HG02981 (cell line): Measurements from ENCODE around the gene JRKL.
"Not testable (repeated sequence)": the region's sequence is repeated elsewhere in the genome, so short reads cannot be mapped to it uniquely, and the experiment has no call there.

Experiments used
- ATAC-seq: cut with Tn5 transposase; IDR thresholded peaks from one replicate; pipeline ENCODE4 v1.9.1; 2021; ENCODE audit warnings: mild to moderate bottlenecking, moderate library complexity; ENCODE audit not compliant: unreplicated experiment

JRKL gene

GRCh38 chr11:96393753-96394348 lies 4.0 kb downstream of the JRKL start:
- ATAC-seq, result no peak

DNA sequence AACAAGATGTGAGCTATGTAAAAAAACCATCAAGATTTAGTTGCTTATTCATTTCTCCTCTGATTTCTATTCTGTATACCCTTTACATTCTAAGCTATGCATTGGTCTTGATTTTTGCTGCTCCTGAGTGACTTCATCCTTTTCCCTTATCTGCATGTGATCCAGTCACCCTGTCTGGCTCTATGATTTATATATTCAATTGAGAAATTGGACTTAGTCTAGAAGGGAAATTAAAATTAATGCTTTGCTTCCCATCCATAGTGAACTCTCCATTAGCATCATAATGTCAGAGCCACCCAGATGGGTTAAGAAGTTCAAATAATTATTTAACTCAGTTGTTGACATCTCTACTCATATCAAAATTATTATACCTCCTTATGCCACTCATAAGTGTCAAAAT lies 5.0 kb downstream of the JRKL start:
- no peak for ATAC-seq

DNA sequence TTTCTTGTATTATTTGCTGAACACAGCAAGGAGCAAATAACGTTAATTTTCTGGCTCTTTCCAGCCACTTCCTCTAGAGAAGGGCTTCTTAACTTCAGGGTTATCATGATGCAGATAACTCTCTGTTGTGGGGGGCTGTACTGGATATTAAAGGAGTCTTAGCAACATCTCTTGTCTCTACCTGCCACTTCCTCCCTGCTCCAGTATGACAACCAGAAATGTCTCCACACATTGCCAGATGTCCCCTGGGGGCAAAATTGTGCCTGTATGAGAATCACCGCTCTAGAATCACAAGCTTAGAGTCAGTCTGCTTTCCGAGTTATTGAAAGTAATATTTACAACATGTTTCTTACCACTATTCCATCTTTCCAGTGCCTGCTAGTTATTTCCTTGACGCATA lies 6.8 kb downstream of the JRKL start:
- ATAC-seq, result no peak

DNA sequence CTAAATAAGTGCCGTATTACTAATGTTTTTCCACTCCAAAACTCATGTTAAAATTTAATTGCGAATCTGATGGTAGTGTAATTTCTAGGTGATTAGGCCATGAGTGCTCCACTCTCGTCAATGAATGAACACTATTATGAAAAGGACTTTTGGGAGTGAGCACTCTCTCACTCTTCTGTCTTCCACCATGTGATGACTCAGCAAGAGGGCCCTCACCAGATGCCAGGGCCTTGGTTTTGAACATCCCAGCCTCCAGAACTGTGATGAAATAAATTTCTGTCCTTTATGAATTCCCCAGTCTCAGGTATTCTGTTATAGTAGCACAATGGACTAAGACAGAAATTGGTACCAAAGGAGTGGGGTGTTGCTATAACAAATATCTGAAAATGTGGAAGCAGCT lies 8.1 kb downstream of the JRKL start:
- ATAC-seq, result no peak

DNA sequence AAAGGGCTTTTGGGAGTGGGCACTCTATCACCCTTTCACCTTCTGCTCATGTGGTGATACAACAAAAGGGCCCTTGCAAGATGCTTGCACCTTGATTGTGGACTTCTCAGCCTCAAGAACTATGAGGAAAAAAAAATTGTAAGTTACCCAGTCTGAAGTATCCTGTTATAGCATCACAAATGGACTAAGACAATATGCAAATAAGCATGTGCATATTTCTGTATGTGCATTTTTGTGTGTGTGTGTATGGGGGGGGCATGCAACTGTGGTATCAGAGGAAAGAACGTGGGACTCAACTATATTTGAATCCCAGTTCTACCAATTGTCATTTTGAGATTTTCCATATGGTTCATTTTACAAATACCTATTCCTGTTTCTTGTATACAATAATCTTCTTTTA lies 10.9 kb downstream of the JRKL start:
- no peak for ATAC-seq

GRCh38 chr11:96411412-96411811 lies 21.6 kb downstream of the JRKL start:
- not testable (repeated sequence) for ATAC-seq

DNA sequence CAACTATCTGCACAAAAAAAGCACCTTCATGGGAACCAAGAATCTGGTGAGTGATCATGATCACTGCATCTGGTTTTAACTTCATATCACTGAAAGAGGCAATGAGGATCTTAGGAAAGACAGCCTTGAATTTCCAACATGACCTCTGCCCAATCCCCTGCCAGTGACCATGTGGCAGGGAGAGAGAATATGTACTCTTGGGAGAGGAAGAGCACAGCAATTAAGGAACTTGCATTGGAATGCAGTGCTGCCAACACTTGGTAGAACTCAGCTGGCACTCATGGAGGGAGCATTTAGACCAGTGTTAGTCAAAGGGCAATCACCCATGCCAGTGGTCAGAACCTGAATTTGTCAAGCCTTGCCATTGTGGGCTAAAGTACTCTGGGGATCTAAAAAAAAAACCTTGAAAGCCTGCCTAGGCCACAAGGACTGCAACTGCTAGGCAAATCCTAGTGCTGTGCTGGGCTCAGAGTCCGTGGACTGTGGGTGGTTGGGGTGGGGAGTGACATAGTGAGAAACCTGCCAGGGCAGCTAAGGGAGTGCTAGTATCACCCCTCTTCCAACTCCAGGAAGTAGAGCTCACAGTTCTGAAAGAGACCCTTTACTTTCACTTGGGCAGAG lies 23.1 kb downstream of the JRKL start:
- ATAC-seq, result no peak

DNA sequence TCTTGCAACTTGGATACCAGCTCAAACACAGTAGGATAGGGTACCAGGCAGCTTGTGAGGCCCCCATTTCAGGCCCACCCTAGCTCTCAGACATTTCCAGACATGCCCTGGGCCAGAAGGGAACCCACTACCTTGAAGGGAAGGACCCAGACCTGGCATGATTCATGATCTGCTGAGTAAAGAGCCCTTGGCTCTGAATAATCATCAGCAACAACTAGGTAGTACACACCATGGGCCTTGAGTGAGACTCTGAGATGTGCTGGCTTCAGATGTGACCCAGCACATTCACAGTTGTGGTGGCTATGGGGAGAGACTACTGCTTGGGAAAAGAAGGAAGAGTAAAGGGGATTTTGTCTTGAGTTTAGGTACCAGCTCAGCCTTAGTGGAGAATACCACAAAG lies 23.6 kb downstream of the JRKL start:
- ATAC-seq, result no peak

DNA sequence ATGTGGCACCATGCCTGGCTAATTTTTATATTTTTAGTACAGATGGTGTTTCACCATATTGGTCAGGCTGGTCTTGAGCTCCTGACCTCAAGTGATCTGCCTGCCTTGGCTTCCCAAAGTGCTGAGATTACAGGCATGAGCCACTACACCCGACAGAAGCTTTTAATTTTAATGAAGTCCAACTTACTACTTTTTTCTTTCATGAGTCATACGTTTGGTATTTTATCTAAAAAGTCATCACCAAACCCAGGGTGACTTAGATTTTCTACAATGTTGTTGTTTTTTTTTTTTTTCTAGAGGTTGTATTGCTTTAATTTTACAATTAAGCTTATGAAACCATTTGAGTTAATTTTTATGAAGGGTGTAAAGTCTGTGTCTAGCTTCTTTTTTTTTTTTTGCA lies 34.9 kb downstream of the JRKL start:
- ATAC-seq, result no peak

GRCh38 chr11:96430668-96431067 lies 40.9 kb downstream of the JRKL start:
- no peak for ATAC-seq

DNA sequence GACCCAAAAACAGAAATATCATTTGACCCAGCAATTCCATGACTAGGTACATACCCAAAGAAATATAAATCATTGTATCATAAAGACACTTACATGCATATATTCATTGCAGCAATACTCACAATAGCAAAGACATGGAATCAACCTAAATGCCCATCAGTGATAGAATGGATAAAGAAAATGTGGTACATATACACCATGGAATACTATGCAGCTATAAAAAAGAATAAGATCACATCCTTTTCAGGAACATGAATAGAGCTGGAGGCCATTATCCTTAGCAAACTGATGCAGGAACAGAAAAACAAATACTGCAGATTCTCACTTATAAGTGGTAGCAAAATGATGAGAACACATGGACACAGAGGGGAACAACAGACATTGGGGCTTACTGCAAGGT lies 42.8 kb downstream of the JRKL start:
- not testable (repeated sequence) for ATAC-seq
